HG02588 (cell line): ENCODE results near the gene GOPC.
"Not testable (repeated sequence)": the region's sequence is repeated elsewhere in the genome, so short reads cannot be mapped to it uniquely, and the experiment has no call there.

Experiments used
- ATAC-seq: cut with Tn5 transposase; IDR thresholded peaks from one replicate; pipeline ENCODE4 v1.9.1; 2021; ENCODE audit warnings: mild to moderate bottlenecking, moderate library complexity; ENCODE audit not compliant: unreplicated experiment

Gene GOPC

DNA sequence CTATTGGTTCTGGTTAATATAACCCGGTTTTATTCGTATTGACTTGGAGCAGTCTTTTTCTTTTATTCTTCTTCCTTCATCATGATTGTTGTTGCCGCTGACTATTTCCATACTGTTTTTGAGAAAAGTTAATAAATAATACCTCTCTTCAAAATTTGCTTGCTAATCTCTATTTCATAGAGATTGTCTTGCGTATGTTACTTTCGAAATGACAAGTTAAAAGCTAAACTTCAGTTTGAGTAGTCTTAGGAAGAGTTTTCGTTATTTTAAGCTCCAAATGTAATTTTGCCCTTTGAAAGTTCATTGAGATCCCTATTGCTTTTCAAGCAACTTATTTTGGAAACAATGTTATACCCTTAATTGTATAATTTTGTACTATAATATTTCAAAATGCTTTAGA lies 83.4 kb downstream of the GOPC start:
- no peak for ATAC-seq

DNA sequence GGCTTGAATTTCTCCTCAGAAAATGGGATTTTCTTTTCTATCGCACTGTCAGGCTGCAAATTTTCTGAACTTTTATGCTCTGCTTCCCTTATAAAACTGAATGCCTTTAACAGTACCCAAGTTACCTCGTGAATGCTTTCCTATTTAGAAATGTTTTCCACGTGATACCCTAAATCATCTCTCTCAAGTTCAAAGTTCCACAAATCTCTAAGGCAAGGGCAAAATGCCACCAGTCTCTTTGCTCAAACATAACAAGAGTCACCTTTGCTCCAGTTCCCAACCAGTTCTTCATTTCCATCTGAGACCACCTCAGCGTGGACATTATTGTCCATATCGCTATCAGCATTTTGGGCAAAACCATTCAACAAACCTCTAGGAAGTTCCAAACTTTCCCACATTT lies 84.3 kb downstream of the GOPC start:
- not testable (repeated sequence) for ATAC-seq

DNA sequence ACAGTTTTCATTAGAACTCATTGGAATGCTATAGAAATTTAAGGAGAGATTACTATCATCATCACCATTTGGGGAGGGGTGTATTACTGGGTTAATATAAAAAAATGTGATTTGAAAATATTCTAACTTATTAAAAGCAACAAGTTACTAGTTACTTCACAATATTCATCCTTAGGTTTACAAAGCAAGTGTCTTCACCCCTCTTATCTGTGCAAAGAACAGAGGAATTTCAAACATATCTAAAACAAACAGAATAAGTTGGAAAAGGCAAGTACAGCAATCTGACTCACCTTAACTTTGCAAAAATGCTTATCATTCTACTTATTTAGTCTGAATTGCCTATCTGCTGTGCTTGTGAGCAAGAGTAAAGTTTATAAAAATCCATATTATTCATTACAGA lies 87.0 kb downstream of the GOPC start:
- no peak for ATAC-seq

DNA sequence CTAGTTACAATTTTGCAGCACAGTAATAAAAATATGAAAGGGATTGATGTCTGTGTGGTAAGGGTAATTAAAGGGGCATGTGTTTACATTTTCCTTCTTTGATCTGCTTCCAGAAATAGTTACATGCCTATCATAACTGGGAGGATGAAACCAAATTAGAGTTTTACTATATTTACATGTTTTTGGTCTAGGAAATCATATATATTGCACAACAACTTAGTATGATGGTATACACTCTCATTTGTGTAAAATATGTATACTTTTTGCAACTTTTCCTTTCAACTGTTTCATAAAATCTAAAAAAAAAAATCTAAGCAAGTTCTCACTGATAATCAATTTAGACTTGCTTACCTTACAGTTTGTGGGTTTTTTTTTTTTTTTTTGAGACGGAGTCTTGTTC lies 87.7 kb downstream of the GOPC start:
- ATAC-seq, result no peak

DNA sequence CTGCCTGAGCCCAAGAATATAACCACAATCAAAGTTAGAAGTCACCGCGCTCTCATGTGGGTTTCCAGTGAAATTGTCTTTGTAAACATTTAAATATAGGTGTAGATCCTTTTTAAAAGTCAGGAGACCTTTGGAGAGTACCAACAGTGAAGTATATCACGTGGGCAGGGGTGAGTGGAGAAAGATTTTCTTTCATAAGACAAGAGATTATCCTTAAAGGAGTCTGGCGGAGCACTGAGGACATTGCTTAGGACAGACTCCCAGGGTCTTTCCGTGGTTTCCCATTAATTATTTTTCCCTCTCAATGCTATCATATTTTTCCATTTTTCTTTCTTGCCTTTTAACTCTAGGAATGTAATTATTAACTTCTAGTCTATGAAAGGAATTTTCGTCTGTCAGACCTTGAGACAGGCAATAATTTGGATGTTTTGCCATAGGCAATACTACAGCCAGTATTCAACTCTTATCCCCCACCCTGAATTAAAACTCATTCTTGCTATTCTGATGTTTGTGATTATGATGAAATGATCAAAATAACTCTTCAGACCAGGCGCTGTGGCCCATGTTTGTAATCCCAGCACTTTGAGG lies 88.4 kb downstream of the GOPC start:
- no peak for ATAC-seq

DNA sequence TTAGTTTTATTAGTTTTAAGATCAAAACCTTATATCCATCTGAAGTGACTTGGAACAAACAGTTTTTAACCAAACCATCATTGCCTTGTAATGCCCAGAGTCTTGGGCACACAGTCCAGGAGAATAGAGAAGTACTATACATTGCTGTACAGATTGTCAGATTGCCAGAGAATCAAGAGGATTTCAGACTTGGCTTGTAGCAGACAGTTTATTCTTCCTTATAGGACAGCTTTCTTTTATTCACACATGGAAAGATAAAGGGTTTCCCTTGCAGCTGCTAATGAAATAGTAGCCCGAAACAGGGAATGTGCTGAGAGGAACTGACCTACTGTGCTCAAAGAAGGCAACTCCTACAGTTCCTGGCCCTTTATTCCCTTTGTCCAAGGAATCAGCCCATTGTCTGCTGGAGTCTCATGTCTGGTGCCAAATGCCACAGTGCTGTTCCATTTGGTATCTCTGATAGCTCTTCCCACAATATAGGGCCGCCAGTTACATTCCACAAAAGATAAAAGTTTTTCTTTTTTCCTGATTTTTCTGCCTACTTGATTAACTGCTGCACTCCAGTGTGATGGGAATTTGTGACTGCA lies 89.2 kb downstream of the GOPC start:
- no peak for ATAC-seq

DNA sequence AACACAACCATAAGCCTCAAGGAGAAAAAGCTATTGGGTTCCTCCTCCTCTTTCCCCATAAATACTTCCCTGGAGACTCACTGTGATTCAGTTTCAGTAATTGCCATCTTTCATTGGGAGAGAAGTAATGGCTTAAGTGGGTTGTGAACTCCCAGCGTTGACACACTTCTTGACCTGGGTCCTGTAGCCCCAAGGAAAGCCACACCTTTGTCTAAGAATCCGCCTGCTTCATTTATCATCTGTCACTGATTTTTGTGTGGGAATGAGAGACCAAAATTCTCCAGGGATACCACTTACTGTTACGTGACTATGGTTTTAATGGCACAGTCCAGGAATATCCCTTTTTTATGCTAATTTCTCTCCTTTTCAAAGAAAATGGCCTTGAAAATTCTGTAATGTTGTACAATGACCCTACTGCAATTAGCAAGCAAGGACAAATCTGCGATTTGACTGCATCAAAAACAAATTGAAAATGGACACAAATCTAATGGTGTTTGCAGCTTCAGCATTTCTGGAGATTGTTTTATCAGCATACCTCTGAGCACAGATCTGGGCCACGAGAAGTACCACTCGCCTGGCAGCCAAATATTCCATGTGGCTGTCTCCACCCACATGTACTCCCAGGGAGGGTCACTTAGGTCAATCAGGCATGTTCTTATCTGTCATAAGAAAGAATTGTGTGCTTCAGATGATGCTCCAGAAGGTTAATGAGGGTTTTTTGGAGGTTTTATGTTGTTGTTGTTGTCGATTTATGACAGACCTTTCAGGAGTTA lies 90.1 kb downstream of the GOPC start:
- ATAC-seq, result no peak
